ENCODE measurements around the gene RTTN. TPM values are rescaled to one million over a fixed set of nuclear protein-coding genes. Genes with fewer than 3 reads are reported as not detected.

The RTTN gene
- total and polyA plus RNA-seq, 2 of the 4 experiments (the other 2 are of a cell fraction), result 5.8 to 19.9 TPM

DNA sequence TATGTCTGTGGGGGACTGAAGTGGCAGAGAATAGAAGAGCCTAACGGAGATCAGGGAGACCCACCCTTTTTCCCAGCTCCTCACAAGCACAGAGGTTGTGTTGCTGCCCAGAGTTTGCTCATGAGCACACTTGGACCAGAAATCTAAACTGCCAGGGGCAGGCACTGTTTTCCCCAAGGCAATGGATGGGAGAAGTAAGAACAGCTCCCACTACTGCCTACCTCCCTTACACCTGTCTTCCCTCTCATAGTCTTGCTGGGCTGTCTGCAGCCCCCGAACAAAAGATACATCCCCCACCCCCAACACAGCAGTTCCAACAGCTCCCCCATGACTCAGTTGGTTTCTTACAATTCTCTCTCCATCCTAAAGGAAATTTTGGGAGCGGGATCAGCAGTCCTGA is 209.7 kb downstream of the RTTN start:
- ChIA-PET CTCF (no interaction called here), POLR2A (ENCODE audit: unreplicated experiment) (no interaction called here)
- H3K56ac ChIP-seq (ENCODE audit: extremely low read depth, insufficient read depth, low read length), result no peak overlapping the region
- in situ Hi-C loops (cut with MboI; ENCODE audit: low sequenced_read_pairs) (no loop called here), intact Hi-C loops (cut with micrococcal nuclease) (no loop called here), dilution Hi-C loops (cut with HindIII; ENCODE audit: low sequenced_read_pairs, unreplicated experiment) (no loop called here)
- H2AFZ ChIP-seq (replicated peaks; ENCODE audit: low read length, poor library complexity), result peak overlapping the region; percentile 56
- no peak overlapping the region for H3K4ac ChIP-seq (ENCODE audit: low read depth, low read length)
- no peak overlapping the region for H3K23ac ChIP-seq (ENCODE audit: low read depth, low read length)
- H2BK15ac ChIP-seq (ENCODE audit: low read depth, low read length), result no peak overlapping the region
- no peak overlapping the region for H2AK9ac ChIP-seq (replicated peaks; ENCODE audit: low read depth, low read length, poor library complexity)
- no peak overlapping the region for H2AK5ac ChIP-seq (ENCODE audit: low read depth, low read length)
- no peak overlapping the region for H3K9ac ChIP-seq (ENCODE audit: low read depth, low read length)
- H2BK5ac ChIP-seq (ENCODE audit: low read depth, low read length, poor library complexity, severe bottlenecking), result no peak overlapping the region
- no peak overlapping the region for H4K5ac ChIP-seq (ENCODE audit: low read depth, low read length)
- H4K8ac ChIP-seq (ENCODE audit: low read depth in 2 of 2, low read length in 2 of 2), result no peak overlapping the region
- H3K18ac ChIP-seq (ENCODE audit: low read depth, low read length), result no peak overlapping the region
- WGBS, 2 experiments (ENCODE audit: extremely low coverage in 2 of 2, insufficient read length in 1 of 2), result 40% methylated on average over 1 of the region's 3 CpGs; no CpG with 5 or more reads in 1 of the 2 experiments
- H3K9me1 ChIP-seq (ENCODE audit: insufficient read depth, low read length), result peaks cover 12% of the 10 kb centered on the region; the same call in 1 of the 2 replicates
- ATAC-seq (ENCODE audit: low read depth), result no peak
- no peaks in the 10 kb centered on the region for H3K4me1 ChIP-seq (ENCODE audit: control insufficient read depth, insufficient read depth, low read length)
- DNase-seq, result no peak
- no peaks in the 10 kb centered on the region for H3K9me3 ChIP-seq (ENCODE audit: control insufficient read depth, insufficient read depth, low read length)
- no peaks in the 10 kb centered on the region for H3K27me3 ChIP-seq (ENCODE audit: control insufficient read depth, insufficient read depth, low read length)
- H2BK120ac ChIP-seq (ENCODE audit: low read depth, low read length), result no peak overlapping the region
- H3K36me3 ChIP-seq (ENCODE audit: control insufficient read depth, insufficient read depth, low read length), result no peaks in the 10 kb centered on the region
- no peak overlapping the region for H2BK20ac ChIP-seq (ENCODE audit: low read depth, low read length)
- H4K91ac ChIP-seq (ENCODE audit: insufficient read depth, low read depth, low read length), result no peak overlapping the region
- H3K4me3 ChIP-seq (ENCODE audit: insufficient read depth, low read depth, low read length), result no peak overlapping the region
- H3K27ac ChIP-seq (ENCODE audit: insufficient read depth, low read length), result no peak overlapping the region
- no peaks in the 10 kb centered on the region for H4K20me1 ChIP-seq (ENCODE audit: insufficient read depth, low read length)
- no TSS peak for BruUV-seq (replicated peaks)
- H3K4me2 ChIP-seq (ENCODE audit: low read depth, low read length), result no peak overlapping the region
- H3K14ac ChIP-seq (replicated peaks; ENCODE audit: low read depth, low read length), result no peak overlapping the region
- TF ChIP-seq RCOR1 (IDR thresholded peaks at IDR 0.05; ENCODE audit: insufficient replicate concordance, low read length) (no peak), POLR2A (IDR thresholded peaks at IDR 0.05; ENCODE audit: low read depth, low read length) (no peak)
- no peaks in the 10 kb centered on the region for H3K79me1 ChIP-seq (ENCODE audit: low read depth in 1 of 2, low read length in 2 of 2)
